NK-92 (cell line): ENCODE data around the gene S100PBP.

Experiments
- DNase-seq: peaks from one replicate; lab custom pipeline; 2025; ENCODE audit not compliant: unreplicated experiment; lab: John Stamatoyannopoulos, UW

Gene S100PBP

GRCh38 chr1:32869923-32870614 lies 52.6 kb downstream of the S100PBP start:
- no peak for DNase-seq

GRCh38 chr1:32870615-32871363 lies 53.3 kb downstream of the S100PBP start, which contains the start of gene FNDC5:
TSS of gene FNDC5 (minus strand) at chr1:32870912.
- DNase-seq, result no peak

- no peak for DNase-seq
Measured at GRCh38 chr1:32871364-32872191, 54.1 kb downstream of the S100PBP start.

- DNase-seq, result no peak
Measured at GRCh38 chr1:32872192-32872460, 54.7 kb downstream of the S100PBP start.

GRCh38 chr1:32873484-32873883 lies 56.0 kb downstream of the S100PBP start:
- no peak for DNase-seq

GRCh38 chr1:32874860-32875752 lies 57.7 kb downstream of the S100PBP start:
- DNase-seq, result no peak

- DNase-seq, result no peak
Measured at GRCh38 chr1:32876341-32877210, 59.1 kb downstream of the S100PBP start.

- no peak for DNase-seq
Measured at GRCh38 chr1:32877211-32878110, 60.0 kb downstream of the S100PBP start.

- DNase-seq, result no peak
Measured at GRCh38 chr1:32878183-32878582, 60.7 kb downstream of the S100PBP start.

- DNase-seq, result no peak
Measured at GRCh38 chr1:32878637-32879041, 61.2 kb downstream of the S100PBP start.

- DNase-seq, result no peak
Measured at GRCh38 chr1:32881291-32881690, 63.8 kb downstream of the S100PBP start.

- DNase-seq, result no peak
Measured at GRCh38 chr1:32881871-32882850, 64.7 kb downstream of the S100PBP start.

GRCh38 chr1:32883338-32884031 lies 66.0 kb downstream of the S100PBP start:
- DNase-seq, result no peak

- no peak for DNase-seq
Measured at GRCh38 chr1:32884032-32884372, 66.5 kb downstream of the S100PBP start.

GRCh38 chr1:32884726-32885125 lies 67.3 kb downstream of the S100PBP start:
- no peak for DNase-seq

- no peak for DNase-seq
Measured at GRCh38 chr1:32885676-32886003, 68.2 kb downstream of the S100PBP start.
